ENCODE results near the gene WDR89.

DNA sequence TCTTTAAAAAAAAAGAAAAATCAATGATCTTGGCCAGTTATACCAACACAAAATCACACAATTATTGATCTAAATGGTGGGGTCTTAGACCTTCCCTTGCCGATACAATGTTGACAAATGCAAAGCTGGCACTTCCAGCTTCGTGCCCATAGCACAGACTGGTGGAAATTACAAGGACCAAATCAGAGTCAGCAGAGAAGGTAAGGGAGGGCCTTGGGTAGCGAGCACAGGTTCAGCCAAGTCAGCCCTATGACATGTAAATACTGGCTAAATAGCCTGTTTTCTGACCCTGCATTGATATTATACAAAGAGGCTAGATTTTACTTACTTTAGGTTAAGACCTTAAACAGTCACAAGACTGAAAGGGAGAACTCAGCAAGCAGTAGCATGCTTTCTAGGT, 30.3 kb upstream of the WDR89 start:
- TF ChIP-seq, protein P1, sequence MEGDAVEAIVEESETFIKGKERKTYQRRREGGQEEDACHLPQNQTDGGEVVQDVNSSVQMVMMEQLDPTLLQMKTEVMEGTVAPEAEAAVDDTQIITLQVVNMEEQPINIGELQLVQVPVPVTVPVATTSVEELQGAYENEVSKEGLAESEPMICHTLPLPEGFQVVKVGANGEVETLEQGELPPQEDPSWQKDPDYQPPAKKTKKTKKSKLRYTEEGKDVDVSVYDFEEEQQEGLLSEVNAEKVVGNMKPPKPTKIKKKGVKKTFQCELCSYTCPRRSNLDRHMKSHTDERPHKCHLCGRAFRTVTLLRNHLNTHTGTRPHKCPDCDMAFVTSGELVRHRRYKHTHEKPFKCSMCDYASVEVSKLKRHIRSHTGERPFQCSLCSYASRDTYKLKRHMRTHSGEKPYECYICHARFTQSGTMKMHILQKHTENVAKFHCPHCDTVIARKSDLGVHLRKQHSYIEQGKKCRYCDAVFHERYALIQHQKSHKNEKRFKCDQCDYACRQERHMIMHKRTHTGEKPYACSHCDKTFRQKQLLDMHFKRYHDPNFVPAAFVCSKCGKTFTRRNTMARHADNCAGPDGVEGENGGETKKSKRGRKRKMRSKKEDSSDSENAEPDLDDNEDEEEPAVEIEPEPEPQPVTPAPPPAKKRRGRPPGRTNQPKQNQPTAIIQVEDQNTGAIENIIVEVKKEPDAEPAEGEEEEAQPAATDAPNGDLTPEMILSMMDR (IDR thresholded peaks at IDR 0.05): no peak
- TF ChIP-seq POLR2A (IDR thresholded peaks at IDR 0.05): no peak
